ENCODE results near the gene ARHGEF6. TPM values are rescaled to one million over a fixed set of nuclear protein-coding genes. Genes with fewer than 3 reads are reported as not detected.
"Not testable (repeated sequence)": the region's sequence is repeated elsewhere in the genome, so short reads cannot be mapped to it uniquely, and the experiment has no call there.

ARHGEF6 gene
- total and polyA plus RNA-seq, 7 donors = 11.4 to 70.5 (median 25.4) TPM

- H3K4me1 ChIP-seq = no peaks in the 10 kb centered on the region
- intact Hi-C loops (cut with DNase I) = no loop called here
- WGBS, 3 donors = 79 to 92% (median 83%) methylated on average over 1 of the region's 1 CpG
Observed at GRCh38 chrX:136806891-136807410, 26.2 kb upstream of the ARHGEF6 start.

GRCh38 chrX:136802515-136802914 is 21.8 kb upstream of the ARHGEF6 start:
- 67 to 90% (median 83%) methylated on average over 2 of the region's 2 CpGs for WGBS, 3 donors
- ATAC-seq (no peak), DNase-seq (no peak)
- Histone ChIP-seq H3K9me3 (no peaks in the 10 kb centered on the region), H3K36me3 (ENCODE audit: insufficient read depth in 1 of 2, low read depth in 1 of 2) (peaks cover 0 to 6% of the 10 kb centered on the region in 2 donors), H3K4me3 (no peak overlapping the region), H3K27ac (no peak overlapping the region), H3K4me1 (no peaks in the 10 kb centered on the region), H3K27me3 (ENCODE audit: insufficient read depth in 3 of 3, low read length in 2 of 3) (no peaks in the 10 kb centered on the region)
- intact Hi-C loops (cut with DNase I) = no loop called here
- TF ChIP-seq CTCF (IDR thresholded peaks at IDR 0.05) = no peak

More at GRCh38 chrX:136806891-136807410, 26.2 kb upstream of the ARHGEF6 start:
- no peak for DNase-seq
- no peaks in the 10 kb centered on the region for H3K27me3 ChIP-seq (ENCODE audit: insufficient read depth in 3 of 3, low read length in 2 of 3)
- no peaks in the 10 kb centered on the region for H3K9me3 ChIP-seq
- ATAC-seq = peak in 1 of 4 donors; percentile 29
- H3K36me3 ChIP-seq (ENCODE audit: insufficient read depth in 1 of 2, low read depth in 1 of 2) = peaks cover 0 to 9% of the 10 kb centered on the region in 2 donors
- TF ChIP-seq CTCF (IDR thresholded peaks at IDR 0.05) = no peak
- H3K27ac ChIP-seq = no peak overlapping the region
- no peak overlapping the region for H3K4me3 ChIP-seq

GRCh38 chrX:136797787-136798186 is 17.1 kb upstream of the ARHGEF6 start:
- intact Hi-C loops (cut with DNase I) = no loop called here
- TF ChIP-seq CTCF (IDR thresholded peaks at IDR 0.05) = no peak
- 58 to 71% (median 68%) methylated on average over 3 of the region's 3 CpGs for WGBS, 3 donors

GRCh38 chrX:136795132-136795531 is 14.4 kb upstream of the ARHGEF6 start:
- intact Hi-C loops (cut with DNase I); ATAC-seq; H3K27ac ChIP-seq; H3K4me1 ChIP-seq; DNase-seq; H3K36me3 ChIP-seq (ENCODE audit: insufficient read depth in 1 of 2, low read depth in 1 of 2); H3K4me3 ChIP-seq; H3K27me3 ChIP-seq (ENCODE audit: insufficient read depth in 3 of 3, low read length in 2 of 3); H3K9me3 ChIP-seq: not testable (repeated sequence)
- WGBS, 3 donors = 61 to 100% (median 97%) methylated on average over 1 of the region's 1 CpG

More at GRCh38 chrX:136797787-136798186, 17.1 kb upstream of the ARHGEF6 start:
- Histone ChIP-seq H3K9me3 (no peaks in the 10 kb centered on the region), H3K27me3 (ENCODE audit: insufficient read depth in 3 of 3, low read length in 2 of 3) (no peaks in the 10 kb centered on the region), H3K27ac (no peak overlapping the region), H3K4me1 (no peaks in the 10 kb centered on the region), H3K4me3 (no peak overlapping the region), H3K36me3 (ENCODE audit: insufficient read depth in 1 of 2, low read depth in 1 of 2) (no peaks in the 10 kb centered on the region)
- DNase-seq = no peak
- no peak for ATAC-seq

GRCh38 chrX:136794660-136795059 is 13.9 kb upstream of the ARHGEF6 start:
- H3K4me3 ChIP-seq; H3K27me3 ChIP-seq (ENCODE audit: insufficient read depth in 3 of 3, low read length in 2 of 3); intact Hi-C loops (cut with DNase I); H3K36me3 ChIP-seq (ENCODE audit: insufficient read depth in 1 of 2, low read depth in 1 of 2); H3K9me3 ChIP-seq; DNase-seq; ATAC-seq; H3K27ac ChIP-seq; H3K4me1 ChIP-seq: not testable (repeated sequence)
- 88 to 99% (median 98%) methylated on average over 3 of the region's 3 CpGs for WGBS, 3 donors

- no peak for ATAC-seq
- intact Hi-C loops (cut with DNase I) = no loop called here
Observed at GRCh38 chrX:136794080-136794479, 13.3 kb upstream of the ARHGEF6 start.

More at GRCh38 chrX:136794080-136794479, 13.3 kb upstream of the ARHGEF6 start:
- TF ChIP-seq CTCF (IDR thresholded peaks at IDR 0.05) = no peak
- H3K4me1 ChIP-seq = no peaks in the 10 kb centered on the region
- H3K27ac ChIP-seq = no peak overlapping the region
- H3K36me3 ChIP-seq (ENCODE audit: insufficient read depth in 1 of 2, low read depth in 1 of 2) = no peaks in the 10 kb centered on the region
- no peaks in the 10 kb centered on the region for H3K9me3 ChIP-seq
- 40 to 60% (median 59%) methylated on average over 1 of the region's 1 CpG for WGBS, 3 donors
- H3K4me3 ChIP-seq = no peak overlapping the region
- DNase-seq = no peak
- no peaks in the 10 kb centered on the region for H3K27me3 ChIP-seq (ENCODE audit: insufficient read depth in 3 of 3, low read length in 2 of 3)

Measured in psoas muscle (tissue), 8 donors.